ENCODE results near the gene GPC5. TPM values are rescaled to one million over a fixed set of nuclear protein-coding genes. Genes with fewer than 3 reads are reported as not detected.

The GPC5 gene
- total RNA-seq, 4 donors from 2014 or later: not detected

- TF ChIP-seq POLR2A (IDR thresholded peaks at IDR 0.05) (no peak), CTCF (IDR thresholded peaks at IDR 0.05 in 4 of 5, conservative IDR thresholded peaks at IDR 0.05 in 1 of 5) (no peak)
- H3K9me3 ChIP-seq: no peaks in the 10 kb centered on the region
- no peaks in the 10 kb centered on the region for H3K4me1 ChIP-seq
- no peaks in the 10 kb centered on the region for H3K36me3 ChIP-seq
- ATAC-seq (no peak), DNase-seq (no peak)
- H3K4me3 ChIP-seq: no peak overlapping the region
- H3K27ac ChIP-seq: no peak overlapping the region
- in situ Hi-C loops (cut with MboI; ENCODE audit: low sequenced_read_pairs in 4 of 4) (no loop called here), intact Hi-C loops (cut with DNase I; ENCODE audit: low total_unique reads) (no loop called here)
- no peaks in the 10 kb centered on the region for H3K27me3 ChIP-seq
Measured at GRCh38 chr13:91368676-91369440, 29.6 kb upstream of the GPC5 start.

- intact Hi-C loops (cut with DNase I; ENCODE audit: low total_unique reads): no loop called here
- H3K4me3 ChIP-seq: no peak overlapping the region
- no peaks in the 10 kb centered on the region for H3K27me3 ChIP-seq
- H3K36me3 ChIP-seq: no peaks in the 10 kb centered on the region
- no peaks in the 10 kb centered on the region for H3K9me3 ChIP-seq
- H3K4me1 ChIP-seq: no peaks in the 10 kb centered on the region
- TF ChIP-seq POLR2A (IDR thresholded peaks at IDR 0.05): no peak
- no peak for TF ChIP-seq CTCF (IDR thresholded peaks at IDR 0.05 in 4 of 5, conservative IDR thresholded peaks at IDR 0.05 in 1 of 5)
- in situ Hi-C loops (cut with MboI; ENCODE audit: low sequenced_read_pairs in 4 of 4): no loop called here
- DNase-seq: no peak
- H3K27ac ChIP-seq: no peak overlapping the region
- ATAC-seq: no peak
Measured at GRCh38 chr13:91369441-91369831, 29.0 kb upstream of the GPC5 start.

- ATAC-seq (no peak), DNase-seq (no peak)
- intact Hi-C loops (cut with DNase I; ENCODE audit: low total_unique reads) (no loop called here), in situ Hi-C loops (cut with MboI; ENCODE audit: low sequenced_read_pairs in 4 of 4) (no loop called here)
- Histone ChIP-seq H3K4me1 (no peaks in the 10 kb centered on the region), H3K27ac (no peak overlapping the region), H3K4me3 (no peak overlapping the region), H3K27me3 (no peaks in the 10 kb centered on the region), H3K9me3 (no peaks in the 10 kb centered on the region), H3K36me3 (no peaks in the 10 kb centered on the region)
- TF ChIP-seq CTCF (IDR thresholded peaks at IDR 0.05 in 4 of 5, conservative IDR thresholded peaks at IDR 0.05 in 1 of 5) (no peak), POLR2A (IDR thresholded peaks at IDR 0.05) (no peak)
Measured at GRCh38 chr13:91370501-91370900, 27.9 kb upstream of the GPC5 start.

GRCh38 chr13:91372911-91373310 is 25.5 kb upstream of the GPC5 start:
- H3K36me3 ChIP-seq: no peaks in the 10 kb centered on the region
- DNase-seq (no peak), ATAC-seq (no peak)
- in situ Hi-C loops (cut with MboI; ENCODE audit: low sequenced_read_pairs in 4 of 4) (no loop called here), intact Hi-C loops (cut with DNase I; ENCODE audit: low total_unique reads) (no loop called here)
- H3K4me1 ChIP-seq: no peaks in the 10 kb centered on the region
- no peak overlapping the region for H3K4me3 ChIP-seq
- H3K27me3 ChIP-seq: no peaks in the 10 kb centered on the region
- TF ChIP-seq CTCF (IDR thresholded peaks at IDR 0.05 in 4 of 5, conservative IDR thresholded peaks at IDR 0.05 in 1 of 5) (no peak), POLR2A (IDR thresholded peaks at IDR 0.05) (no peak)
- H3K9me3 ChIP-seq: no peaks in the 10 kb centered on the region
- no peak overlapping the region for H3K27ac ChIP-seq

Measured in gastrocnemius medialis (tissue), 4 donors.